K562 (cell line): ENCODE measurements around the gene SLC35E1. TPM values are rescaled to one million over a fixed set of nuclear protein-coding genes. Genes with fewer than 3 reads are reported as not detected.

Experiments used
- IRF9 ChIP-seq: fragments of 450-650 bp; IDR thresholded peaks from 2 replicates; pipeline ENCODE4 v1.6.1; 2016; ENCODE audit warnings: missing biosample characterization, missing genetic modification characterization
- KLF1 ChIP-seq: fragments of 450-650 bp; IDR thresholded peaks from 2 replicates; pipeline ENCODE4 v1.6.1; 2016; ENCODE audit warnings: missing genetic modification characterization, missing compliant biosample characterization
- NCOA4 ChIP-seq: fragments of 450-650 bp; IDR thresholded peaks from 2 replicates; pipeline ENCODE4 v1.6.1; 2018; ENCODE audit warnings: mild to moderate bottlenecking; ENCODE audit not compliant: partially characterized antibody
- NCOR1 ChIP-seq: fragments of 450-650 bp; IDR thresholded peaks from 2 replicates; pipeline ENCODE4 v1.6.1; 2016; ENCODE audit warnings: mild to moderate bottlenecking, moderate library complexity
- NFIC ChIP-seq: fragments of 450-650 bp; IDR thresholded peaks from 2 replicates; pipeline ENCODE4 v1.6.1; 2017; ENCODE audit warnings: mild to moderate bottlenecking, inconsistent platforms
- THRAP3 ChIP-seq: fragments of 450-650 bp; IDR thresholded peaks from 2 replicates; pipeline ENCODE4 v1.6.1; 2016; ENCODE audit warnings: mild to moderate bottlenecking, inconsistent platforms, borderline replicate concordance
- XRCC4 ChIP-seq: IDR thresholded peaks from one replicate; pipeline ENCODE4 v1.6.1; 2011; ENCODE audit not compliant: insufficient read depth, insufficient read length; ENCODE audit errors: extremely low read depth
- ZBTB7A ChIP-seq: IDR thresholded peaks from 2 replicates; pipeline ENCODE4 v1.6.1; 2011; ENCODE audit warnings: low read depth, mild to moderate bottlenecking, low read length, moderate library complexity, borderline replicate concordance; ENCODE audit not compliant: control insufficient read depth
- ZNF232 ChIP-seq: sonication (generic); formaldehyde crosslinking; IDR thresholded peaks from 2 replicates; pipeline ENCODE4 v1.8.0; 2022; ENCODE audit warnings: mild to moderate bottlenecking, missing genetic modification reagents
- ZNF707 ChIP-seq: fragments of 250-450 bp; sonication (Bioruptor Pico); conservative IDR thresholded peaks from 2 replicates; pipeline ENCODE4 v1.8.0; 2022; ENCODE audit warnings: inconsistent platforms, mild to moderate bottlenecking, moderate library complexity
- polyA plus RNA-seq, 8 experiments: library from polyadenylated mRNA; depleted of rRNA in 4 of 8; stranded (reverse) in 5 of 8; unstranded in 3 of 8; fragments of >200 nt; fragmentation: Nextera tagmentation in 2 of 8; fragmentation: Illumina TruSeq in 1 of 8; extraction: Ambion mirVana in 2 of 8; extraction: Trizol in 1 of 8; gene quantifications; 2 replicates each; pipeline versions ENCODE4 v1.2.1 to v1.2.3, GENCODE V29; 2011 to 2014; ENCODE audit warnings: inconsistent platforms in 1 of 8, missing spikeins in 1 of 8
- total RNA-seq, 7 experiments: library from RNA; depleted of rRNA in 6 of 7; stranded (reverse); fragments of >200 nt in 6 of 7; fragmentation: Illumina TruSeq in 2 of 7; extraction: Trizol in 2 of 7; gene quantifications; 2 replicates each; pipeline versions ENCODE4 v1.2.1 to v1.2.3, GENCODE V29; 2011 to 2021; ENCODE audit warnings: low replicate concordance in 1 of 7
- TF ChIP-seq, protein P1 (sequence below), 2 experiments: fragments of 450-650 bp in 1 of 2; IDR thresholded peaks; 2 replicates each; pipeline ENCODE4 v1.6.1; 2011 to 2017; ENCODE audit warnings: low read depth in 2 of 2, antibody characterized with exemption in 1 of 2, borderline replicate concordance in 1 of 2, low read length in 1 of 2, mild to moderate bottlenecking in 1 of 2, mixed read lengths in 1 of 2; ENCODE audit not compliant: control insufficient read depth in 1 of 2
- TF ChIP-seq, protein P2 (sequence below): fragments of 250-450 bp; sonication (Bioruptor Pico); IDR thresholded peaks from 2 replicates; pipeline ENCODE4 v1.5.0; 2020; ENCODE audit warnings: mild to moderate bottlenecking
- TF ChIP-seq, protein P3 (sequence below): fragments of 450-650 bp; IDR thresholded peaks from 2 replicates; pipeline ENCODE4 v1.6.1; 2018; ENCODE audit not compliant: partially characterized antibody

The SLC35E1 gene
- total and polyA plus RNA-seq, 9 of the 15 experiments (the other 6 are each of a cell fraction or from before 2014, with no cell fraction given) = 15.0 to 40.1 (median 25.7) TPM

DNA sequence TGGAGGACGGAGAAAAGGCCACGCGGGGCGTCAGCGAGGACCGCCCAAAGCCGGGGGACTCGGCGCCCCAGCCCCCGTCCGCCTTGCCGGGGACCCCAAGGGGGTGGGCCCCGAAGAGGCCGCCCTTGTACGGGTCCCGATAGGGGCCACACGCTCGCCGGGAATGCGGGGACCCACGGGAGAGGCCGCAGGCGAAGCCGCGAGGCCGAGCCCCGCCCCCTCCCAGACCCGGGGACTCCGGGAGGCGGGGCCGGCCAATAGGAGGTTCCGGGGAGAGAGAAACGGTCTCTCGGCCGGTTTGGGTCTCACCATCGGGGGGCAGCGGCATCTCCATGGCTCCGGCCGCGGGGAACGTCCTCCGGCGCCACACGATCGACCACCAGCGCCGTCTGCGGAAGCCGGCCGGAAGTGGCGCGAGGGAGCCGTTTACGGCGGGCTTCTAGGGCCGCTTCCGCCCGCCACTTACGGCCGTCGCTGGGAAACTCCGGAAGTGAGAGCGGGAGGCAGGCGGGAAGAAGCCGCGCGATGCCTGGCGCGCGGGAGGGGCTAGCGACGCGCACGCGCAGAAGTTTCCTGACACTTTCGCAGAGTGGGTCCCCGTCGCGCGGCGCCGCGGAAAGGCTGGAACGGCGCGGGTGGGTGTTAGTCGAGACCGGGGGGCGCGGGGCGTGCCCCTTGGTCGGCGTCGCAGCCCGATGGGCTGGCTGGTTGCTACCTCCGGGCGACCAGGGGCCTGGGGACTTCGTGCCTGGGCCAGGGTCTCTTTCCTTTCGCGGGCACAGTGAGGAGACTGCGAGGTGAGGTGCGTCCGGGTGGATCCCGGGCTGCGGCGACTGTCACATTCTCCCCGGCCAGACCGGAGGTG is 29.9 kb downstream of the SLC35E1 start, which contains the start of gene CHERP (continued):
- TF ChIP-seq, protein P1, sequence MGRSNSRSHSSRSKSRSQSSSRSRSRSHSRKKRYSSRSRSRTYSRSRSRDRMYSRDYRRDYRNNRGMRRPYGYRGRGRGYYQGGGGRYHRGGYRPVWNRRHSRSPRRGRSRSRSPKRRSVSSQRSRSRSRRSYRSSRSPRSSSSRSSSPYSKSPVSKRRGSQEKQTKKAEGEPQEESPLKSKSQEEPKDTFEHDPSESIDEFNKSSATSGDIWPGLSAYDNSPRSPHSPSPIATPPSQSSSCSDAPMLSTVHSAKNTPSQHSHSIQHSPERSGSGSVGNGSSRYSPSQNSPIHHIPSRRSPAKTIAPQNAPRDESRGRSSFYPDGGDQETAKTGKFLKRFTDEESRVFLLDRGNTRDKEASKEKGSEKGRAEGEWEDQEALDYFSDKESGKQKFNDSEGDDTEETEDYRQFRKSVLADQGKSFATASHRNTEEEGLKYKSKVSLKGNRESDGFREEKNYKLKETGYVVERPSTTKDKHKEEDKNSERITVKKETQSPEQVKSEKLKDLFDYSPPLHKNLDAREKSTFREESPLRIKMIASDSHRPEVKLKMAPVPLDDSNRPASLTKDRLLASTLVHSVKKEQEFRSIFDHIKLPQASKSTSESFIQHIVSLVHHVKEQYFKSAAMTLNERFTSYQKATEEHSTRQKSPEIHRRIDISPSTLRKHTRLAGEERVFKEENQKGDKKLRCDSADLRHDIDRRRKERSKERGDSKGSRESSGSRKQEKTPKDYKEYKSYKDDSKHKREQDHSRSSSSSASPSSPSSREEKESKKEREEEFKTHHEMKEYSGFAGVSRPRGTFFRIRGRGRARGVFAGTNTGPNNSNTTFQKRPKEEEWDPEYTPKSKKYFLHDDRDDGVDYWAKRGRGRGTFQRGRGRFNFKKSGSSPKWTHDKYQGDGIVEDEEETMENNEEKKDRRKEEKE (IDR thresholded peaks at IDR 0.05; ENCODE audit: borderline replicate concordance in 1 of 2, control insufficient read depth in 1 of 2, low read depth in 2 of 2, low read length in 1 of 2) = no peak
- no peak for TF ChIP-seq THRAP3
- TF ChIP-seq, protein P2, sequence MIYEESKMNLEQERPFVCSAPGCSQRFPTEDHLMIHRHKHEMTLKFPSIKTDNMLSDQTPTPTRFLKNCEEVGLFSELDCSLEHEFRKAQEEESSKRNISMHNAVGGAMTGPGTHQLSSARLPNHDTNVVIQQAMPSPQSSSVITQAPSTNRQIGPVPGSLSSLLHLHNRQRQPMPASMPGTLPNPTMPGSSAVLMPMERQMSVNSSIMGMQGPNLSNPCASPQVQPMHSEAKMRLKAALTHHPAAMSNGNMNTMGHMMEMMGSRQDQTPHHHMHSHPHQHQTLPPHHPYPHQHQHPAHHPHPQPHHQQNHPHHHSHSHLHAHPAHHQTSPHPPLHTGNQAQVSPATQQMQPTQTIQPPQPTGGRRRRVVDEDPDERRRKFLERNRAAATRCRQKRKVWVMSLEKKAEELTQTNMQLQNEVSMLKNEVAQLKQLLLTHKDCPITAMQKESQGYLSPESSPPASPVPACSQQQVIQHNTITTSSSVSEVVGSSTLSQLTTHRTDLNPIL (CRISPR knock-in tag) = no peak
- TF ChIP-seq, protein P3, sequence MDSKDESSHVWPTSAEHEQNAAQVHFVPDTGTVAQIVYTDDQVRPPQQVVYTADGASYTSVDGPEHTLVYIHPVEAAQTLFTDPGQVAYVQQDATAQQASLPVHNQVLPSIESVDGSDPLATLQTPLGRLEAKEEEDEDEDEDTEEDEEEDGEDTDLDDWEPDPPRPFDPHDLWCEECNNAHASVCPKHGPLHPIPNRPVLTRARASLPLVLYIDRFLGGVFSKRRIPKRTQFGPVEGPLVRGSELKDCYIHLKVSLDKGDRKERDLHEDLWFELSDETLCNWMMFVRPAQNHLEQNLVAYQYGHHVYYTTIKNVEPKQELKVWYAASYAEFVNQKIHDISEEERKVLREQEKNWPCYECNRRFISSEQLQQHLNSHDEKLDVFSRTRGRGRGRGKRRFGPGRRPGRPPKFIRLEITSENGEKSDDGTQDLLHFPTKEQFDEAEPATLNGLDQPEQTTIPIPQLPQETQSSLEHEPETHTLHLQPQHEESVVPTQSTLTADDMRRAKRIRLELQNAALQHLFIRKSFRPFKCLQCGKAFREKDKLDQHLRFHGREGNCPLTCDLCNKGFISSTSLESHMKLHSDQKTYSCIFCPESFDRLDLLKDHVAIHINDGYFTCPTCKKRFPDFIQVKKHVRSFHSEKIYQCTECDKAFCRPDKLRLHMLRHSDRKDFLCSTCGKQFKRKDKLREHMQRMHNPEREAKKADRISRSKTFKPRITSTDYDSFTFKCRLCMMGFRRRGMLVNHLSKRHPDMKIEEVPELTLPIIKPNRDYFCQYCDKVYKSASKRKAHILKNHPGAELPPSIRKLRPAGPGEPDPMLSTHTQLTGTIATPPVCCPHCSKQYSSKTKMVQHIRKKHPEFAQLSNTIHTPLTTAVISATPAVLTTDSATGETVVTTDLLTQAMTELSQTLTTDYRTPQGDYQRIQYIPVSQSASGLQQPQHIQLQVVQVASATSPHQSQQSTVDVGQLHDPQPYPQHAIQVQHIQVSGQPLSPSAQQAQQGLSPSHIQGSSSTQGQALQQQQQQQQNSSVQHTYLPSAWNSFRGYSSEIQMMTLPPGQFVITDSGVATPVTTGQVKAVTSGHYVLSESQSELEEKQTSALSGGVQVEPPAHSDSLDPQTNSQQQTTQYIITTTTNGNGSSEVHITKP = no peak
- no peak for TF ChIP-seq NCOA4
- TF ChIP-seq NFIC = peak; percentile 31; the same call in 1 of the 2 replicates
- no peak for TF ChIP-seq NCOR1
- TF ChIP-seq KLF1 (tag) = peak; percentile 79
- TF ChIP-seq ZNF232 (CRISPR knock-in tag) = no peak
- no peak for TF ChIP-seq IRF9 (tag)
- no peak for TF ChIP-seq XRCC4
- TF ChIP-seq ZNF707 (CRISPR knock-in tag) = no peak
- peak; percentile 76; the same call in 1 of the 2 replicates for TF ChIP-seq ZBTB7A
